Fibroblast of lung (primary cell): ENCODE measurements around the gene TNRC6A.

Source experiments
- CTCF ChIP-seq, 2 donors: IDR thresholded peaks in 1 of 2; conservative IDR thresholded peaks in 1 of 2; 1 replicate in 1 of 2; 2 replicates in 1 of 2; pipeline ENCODE4 v1.5.1; 2011 to 2012; ENCODE audit warnings: low read length in 2 of 2, control low read depth in 1 of 2, inconsistent platforms in 1 of 2, low read depth in 1 of 2, mild to moderate bottlenecking in 1 of 2
- EZH2 ChIP-seq: IDR thresholded peaks from 2 replicates; pipeline ENCODE4 v1.5.1; 2012; ENCODE audit warnings: low read length, control low read depth, mild to moderate bottlenecking; ENCODE audit errors: missing control alignments

GRCh38 chr16:24745791-24746190 lies 16.3 kb downstream of the TNRC6A start:
- TF ChIP-seq CTCF (conservative IDR thresholded peaks at IDR 0.05 in 1 of 2, IDR thresholded peaks at IDR 0.05 in 1 of 2; ENCODE audit: low read depth in 1 of 2, low read length in 2 of 2) (no peak), EZH2 (no peak)
